HCT116 (cell line): ENCODE measurements around the gene ELP2.

ENCODE experiments used
- CTCF ChIP-seq, 3 experiments: fragments of 200-600 bp in 1 of 3; sonication (generic) in 1 of 3; IDR thresholded peaks in 2 of 3; conservative IDR thresholded peaks in 1 of 3; 2 replicates each; pipeline ENCODE4 v1.5.1; 2012 to 2017; ENCODE audit warnings: low read depth in 2 of 3, low read length in 2 of 3, antibody characterized with exemption in 1 of 3, borderline replicate concordance in 1 of 3, control low read depth in 1 of 3, mild to moderate bottlenecking in 1 of 3, mixed read lengths in 1 of 3, mixed run types in 1 of 3, moderate library complexity in 1 of 3; ENCODE audit not compliant: insufficient read depth in 1 of 3
- SP1 ChIP-seq: IDR thresholded peaks from 2 replicates; pipeline ENCODE4 v1.6.1; 2012; ENCODE audit warnings: low read depth
- YY1 ChIP-seq: IDR thresholded peaks from 2 replicates; pipeline ENCODE4 v1.6.1; 2011; ENCODE audit warnings: low read length, low read depth, moderate library complexity, mild to moderate bottlenecking; ENCODE audit not compliant: insufficient replicate concordance; ENCODE audit errors: extremely low read depth
- TF ChIP-seq, protein P1 (sequence below): IDR thresholded peaks from 2 replicates; pipeline ENCODE4 v1.6.1; 2012; ENCODE audit warnings: low read depth

DNA sequence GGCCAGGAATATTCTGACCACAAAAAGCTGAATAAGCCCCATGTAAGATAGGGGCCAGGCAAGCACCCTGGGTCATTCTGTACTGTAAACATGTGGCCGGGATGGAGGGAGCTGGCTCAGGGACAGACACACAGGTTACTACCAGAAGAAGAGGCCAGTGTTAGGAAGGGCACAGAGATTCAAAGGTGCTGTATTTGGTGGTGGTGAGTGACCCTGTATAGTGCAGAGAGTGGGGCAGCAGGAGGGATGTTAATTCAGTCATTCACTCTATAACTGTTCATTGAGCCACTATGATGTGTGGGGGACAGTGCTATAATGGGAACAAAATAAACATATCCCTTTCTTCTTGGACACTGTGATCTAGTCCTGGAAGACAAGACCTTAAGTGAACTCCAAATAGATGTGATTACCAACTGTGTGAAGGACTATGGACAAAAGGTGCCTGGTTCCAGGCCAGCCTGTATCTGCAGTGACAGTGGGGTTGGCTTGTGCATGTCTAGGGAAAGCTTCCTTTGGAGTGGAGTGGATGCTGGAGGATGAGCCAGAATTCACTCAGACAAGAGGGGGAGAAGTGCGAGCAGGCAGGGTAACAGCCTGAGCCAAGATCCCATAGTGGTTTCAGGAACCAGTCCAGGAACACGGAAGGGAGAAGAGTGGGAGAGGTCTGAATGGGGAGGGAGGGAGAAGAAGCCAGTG is 65.9 kb downstream of the ELP2 start:
- TF ChIP-seq CTCF (IDR thresholded peaks at IDR 0.05 in 2 of 3, conservative IDR thresholded peaks at IDR 0.05 in 1 of 3; ENCODE audit: borderline replicate concordance in 1 of 3, insufficient read depth in 1 of 3, low read depth in 2 of 3, low read length in 2 of 3): no peak
- TF ChIP-seq, protein P1, sequence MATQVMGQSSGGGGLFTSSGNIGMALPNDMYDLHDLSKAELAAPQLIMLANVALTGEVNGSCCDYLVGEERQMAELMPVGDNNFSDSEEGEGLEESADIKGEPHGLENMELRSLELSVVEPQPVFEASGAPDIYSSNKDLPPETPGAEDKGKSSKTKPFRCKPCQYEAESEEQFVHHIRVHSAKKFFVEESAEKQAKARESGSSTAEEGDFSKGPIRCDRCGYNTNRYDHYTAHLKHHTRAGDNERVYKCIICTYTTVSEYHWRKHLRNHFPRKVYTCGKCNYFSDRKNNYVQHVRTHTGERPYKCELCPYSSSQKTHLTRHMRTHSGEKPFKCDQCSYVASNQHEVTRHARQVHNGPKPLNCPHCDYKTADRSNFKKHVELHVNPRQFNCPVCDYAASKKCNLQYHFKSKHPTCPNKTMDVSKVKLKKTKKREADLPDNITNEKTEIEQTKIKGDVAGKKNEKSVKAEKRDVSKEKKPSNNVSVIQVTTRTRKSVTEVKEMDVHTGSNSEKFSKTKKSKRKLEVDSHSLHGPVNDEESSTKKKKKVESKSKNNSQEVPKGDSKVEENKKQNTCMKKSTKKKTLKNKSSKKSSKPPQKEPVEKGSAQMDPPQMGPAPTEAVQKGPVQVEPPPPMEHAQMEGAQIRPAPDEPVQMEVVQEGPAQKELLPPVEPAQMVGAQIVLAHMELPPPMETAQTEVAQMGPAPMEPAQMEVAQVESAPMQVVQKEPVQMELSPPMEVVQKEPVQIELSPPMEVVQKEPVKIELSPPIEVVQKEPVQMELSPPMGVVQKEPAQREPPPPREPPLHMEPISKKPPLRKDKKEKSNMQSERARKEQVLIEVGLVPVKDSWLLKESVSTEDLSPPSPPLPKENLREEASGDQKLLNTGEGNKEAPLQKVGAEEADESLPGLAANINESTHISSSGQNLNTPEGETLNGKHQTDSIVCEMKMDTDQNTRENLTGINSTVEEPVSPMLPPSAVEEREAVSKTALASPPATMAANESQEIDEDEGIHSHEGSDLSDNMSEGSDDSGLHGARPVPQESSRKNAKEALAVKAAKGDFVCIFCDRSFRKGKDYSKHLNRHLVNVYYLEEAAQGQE: no peak
- TF ChIP-seq SP1: no peak
- TF ChIP-seq YY1: no peak
